Activated CD4-positive, alpha-beta T cell treated with anti-CD3 and anti-CD28 coated beads for 48 hours (primary cell): ENCODE measurements around the gene SLC2A4RG.
"Not testable (repeated sequence)": the region's sequence is repeated elsewhere in the genome, so short reads cannot be mapped to it uniquely, and the experiment has no call there.

Experiments
- DNase-seq: peaks from one replicate; pipeline ENCODE4 v3.0.0-alpha.2; 2020

SLC2A4RG gene

DNA sequence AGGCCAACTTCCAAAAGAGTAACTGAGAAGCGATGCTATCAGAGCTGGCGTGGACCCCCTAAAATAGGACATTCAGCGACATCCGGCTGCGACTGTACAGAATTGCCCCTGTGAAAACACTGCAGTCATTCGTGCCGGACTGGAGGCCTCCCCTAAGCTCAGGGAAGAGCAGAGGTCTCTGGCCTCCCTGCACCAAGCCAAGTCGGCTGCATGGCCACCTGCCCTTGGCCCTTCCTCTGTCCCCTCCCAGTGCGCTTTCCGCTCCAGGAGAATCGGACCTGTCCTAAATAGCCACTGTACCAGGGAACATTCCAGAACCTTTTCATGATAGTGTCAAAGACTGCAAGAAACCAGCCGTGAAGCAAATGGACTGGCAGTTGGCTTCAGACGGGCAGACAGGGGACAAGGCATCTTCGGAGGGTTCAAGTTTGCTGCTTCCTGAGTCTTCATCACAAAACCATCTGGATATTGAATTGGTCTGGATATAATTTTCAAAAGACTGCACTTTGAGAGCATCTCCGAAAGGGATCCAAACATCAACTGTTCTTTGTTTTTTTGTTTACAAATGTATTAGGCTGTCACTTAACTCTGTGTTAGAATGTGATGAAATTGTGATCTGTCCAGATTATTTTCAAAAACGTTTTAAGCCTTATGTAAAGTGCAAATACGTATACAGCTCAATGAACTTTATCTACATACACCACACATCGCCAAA, 16.5 kb downstream of the SLC2A4RG start:
- DNase-seq, result no peak

- no peak for DNase-seq
Measured at GRCh38 chr20:63756648-63756991, 17.0 kb downstream of the SLC2A4RG start.

DNA sequence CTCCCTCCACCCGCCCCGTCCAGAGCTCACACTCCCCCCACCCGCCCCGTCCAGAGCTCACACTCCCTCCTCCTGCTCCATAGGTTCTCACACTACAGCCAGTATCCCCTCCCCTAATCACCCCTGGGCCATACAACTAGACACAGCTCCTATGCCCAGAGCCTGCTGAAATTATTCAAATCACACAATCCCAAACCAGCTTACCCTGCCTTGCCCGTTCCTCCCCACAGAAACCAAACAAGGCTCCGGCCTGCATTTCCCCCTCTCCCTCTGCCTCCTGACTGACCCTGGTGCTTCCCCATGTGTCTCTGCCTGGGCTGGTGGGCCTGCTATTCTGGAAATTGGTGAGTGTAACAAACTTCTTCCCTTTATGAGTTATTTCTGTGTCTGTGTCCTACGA, 18.6 kb downstream of the SLC2A4RG start:
- DNase-seq, result no peak

DNA sequence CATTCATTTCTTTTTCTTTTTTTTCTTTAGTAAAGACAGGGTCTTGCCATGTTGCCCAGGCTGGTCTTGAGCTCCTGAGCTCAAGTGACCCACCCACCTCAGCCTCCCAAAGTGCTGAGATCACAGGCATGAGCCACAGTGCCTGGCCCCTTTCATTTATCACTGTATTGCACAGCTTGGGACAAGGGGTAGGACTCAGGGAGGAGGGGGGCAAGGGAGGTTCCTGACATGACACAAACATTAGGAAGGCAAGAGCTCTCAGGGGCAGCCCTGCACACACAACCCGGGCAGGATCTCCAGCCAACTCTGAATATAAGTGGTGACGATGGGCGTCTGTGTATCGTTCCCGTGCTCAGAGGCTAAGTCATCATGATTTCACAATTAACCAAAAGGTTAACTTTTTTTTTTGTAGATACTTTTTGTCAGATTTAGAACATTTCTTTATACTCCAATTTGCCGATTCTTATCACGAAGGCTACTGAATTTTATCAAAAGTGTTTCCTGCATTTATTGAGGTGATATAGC, 19.9 kb downstream of the SLC2A4RG start:
- no peak for DNase-seq

DNA sequence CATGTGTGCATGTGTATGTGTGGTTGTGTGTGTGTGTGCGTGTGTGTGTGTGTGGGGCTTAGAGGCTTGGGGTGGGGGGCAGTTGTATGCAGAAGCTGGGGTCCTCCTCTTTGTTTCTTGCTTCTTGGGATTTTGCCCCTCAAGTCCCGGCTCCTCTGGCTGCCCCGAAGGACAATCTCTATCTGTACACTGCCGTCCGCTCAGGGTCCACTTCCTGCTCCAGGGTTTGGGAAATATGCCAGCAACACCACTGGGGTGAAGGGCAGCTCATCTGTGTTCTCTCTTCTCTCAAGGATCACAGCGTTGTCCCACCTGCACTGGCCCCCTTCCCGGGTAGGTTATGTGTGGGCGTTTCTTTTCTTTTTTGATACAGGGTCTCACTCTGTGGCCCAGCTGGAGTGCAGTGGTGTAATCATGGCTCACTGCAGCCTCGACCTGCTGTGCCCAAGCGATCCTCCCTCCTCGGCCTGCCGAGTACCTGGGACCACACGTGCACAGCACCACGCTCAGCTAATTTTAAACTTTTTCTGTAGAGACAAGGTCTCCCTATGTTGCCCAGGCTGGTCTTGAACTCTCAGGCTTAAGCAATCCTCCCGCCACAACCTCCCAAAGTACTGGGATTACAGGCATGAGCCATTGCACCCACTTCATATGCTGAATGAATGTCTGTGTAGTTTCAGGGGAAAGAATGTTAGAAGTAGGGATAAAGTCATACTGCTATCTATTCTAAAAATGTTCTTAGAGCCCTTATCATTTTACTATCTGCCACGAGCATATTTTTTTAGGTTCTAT, 25.7 kb downstream of the SLC2A4RG start:
- no peak for DNase-seq

- no peak for DNase-seq
Measured at GRCh38 chr20:63765902-63766301, 26.3 kb downstream of the SLC2A4RG start.

DNA sequence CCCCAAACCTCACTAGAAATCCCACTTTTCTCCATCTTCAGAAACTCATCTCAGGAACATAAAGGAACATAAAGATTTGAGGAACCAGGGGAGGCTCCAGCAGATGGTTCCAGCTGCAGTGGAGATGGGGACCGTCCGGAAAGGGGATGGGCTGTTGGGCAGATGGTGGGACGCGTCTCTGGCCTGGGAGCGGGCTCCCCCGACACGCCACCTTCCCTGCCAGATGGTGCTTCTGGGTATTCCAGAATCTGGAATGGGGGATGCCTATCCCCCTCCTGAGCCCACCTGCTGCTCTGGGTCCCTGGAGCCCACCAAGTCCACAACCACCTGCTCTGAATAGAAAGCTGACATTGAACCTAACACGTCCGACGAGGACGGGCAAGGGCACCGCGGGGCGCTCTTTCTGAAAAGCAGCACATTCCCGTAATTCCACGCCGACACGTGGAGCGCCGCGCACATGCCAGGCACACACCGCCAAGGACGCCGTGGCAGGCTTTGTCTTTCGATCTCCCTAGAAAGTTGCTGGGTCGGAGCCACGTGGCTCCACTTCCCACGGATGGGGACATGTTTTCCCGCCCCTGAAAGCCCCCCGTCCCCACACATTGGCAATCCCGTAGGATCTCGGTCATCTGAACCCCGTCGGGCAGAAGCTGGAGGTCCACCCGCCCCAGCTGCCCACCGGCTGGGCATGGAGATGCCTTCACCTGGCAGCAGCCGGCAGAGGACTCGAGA, 27.3 kb downstream of the SLC2A4RG start:
- DNase-seq, result no peak

DNA sequence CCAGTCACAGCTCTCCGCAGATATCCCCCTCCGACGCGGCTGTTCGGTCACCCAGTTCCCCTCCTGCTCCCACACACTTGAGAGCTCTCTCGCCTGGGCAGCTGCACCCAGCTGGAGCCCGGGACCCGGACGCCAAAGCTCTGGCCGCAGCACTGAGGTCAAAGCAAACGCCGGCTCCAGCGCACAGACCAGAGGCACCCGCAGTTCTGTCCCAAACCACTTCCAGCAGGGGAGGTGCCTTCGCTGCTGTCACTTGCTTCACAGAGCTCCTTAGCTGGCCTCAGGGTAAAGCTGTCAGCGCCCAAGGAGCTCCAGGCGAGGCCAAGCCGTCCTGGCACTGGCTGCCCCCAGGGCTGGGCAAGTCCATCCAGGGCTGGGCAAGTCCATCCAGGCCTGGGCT, 27.9 kb downstream of the SLC2A4RG start:
- DNase-seq, result no peak

GRCh38 chr20:63767886-63768285, 28.3 kb downstream of the SLC2A4RG start:
- DNase-seq, result no peak

DNA sequence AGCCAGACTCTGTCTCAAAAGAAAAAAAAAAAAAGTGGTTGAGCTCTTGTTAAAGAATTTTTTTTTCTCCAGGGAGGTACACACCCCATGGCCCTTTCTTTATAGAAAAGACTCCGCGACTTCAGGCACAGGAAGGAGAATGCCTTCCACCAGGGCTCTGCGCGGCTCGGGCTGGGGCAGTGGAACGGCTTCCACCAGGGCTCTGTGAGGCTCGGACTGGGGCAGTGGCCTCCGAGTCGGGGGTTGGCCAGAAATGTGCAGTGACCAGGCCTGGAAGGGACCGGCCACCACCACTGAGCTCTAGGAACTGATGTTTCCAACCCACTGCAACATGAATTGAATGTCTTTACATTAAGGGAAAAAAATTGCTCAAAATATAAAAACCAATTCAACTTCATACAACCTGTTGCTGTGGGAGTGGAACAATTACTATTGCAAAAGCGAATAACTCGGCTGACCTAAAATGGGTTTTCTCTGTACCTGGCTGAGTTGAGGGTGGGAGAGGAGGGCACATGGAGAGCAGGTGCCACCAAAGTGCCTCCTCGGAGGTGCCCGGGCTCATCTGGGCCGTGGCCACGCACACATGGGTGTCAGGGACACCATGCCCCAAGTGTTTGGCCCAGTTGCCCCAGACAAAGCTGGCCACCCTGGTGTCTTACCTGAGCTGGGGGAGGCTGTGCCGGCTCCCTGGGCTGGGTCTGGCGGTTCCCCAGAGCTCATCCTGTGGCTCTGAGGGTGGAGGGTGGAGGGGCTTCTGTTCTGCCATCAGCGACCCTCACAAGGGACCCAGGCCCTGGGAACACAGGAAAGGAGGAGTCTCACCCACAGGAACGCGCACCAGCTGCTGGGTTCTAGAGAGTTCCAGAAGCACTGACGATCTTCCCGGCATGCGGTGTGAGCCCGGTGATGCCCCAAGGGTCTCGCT, 29.3 kb downstream of the SLC2A4RG start:
- DNase-seq, result no peak

DNA sequence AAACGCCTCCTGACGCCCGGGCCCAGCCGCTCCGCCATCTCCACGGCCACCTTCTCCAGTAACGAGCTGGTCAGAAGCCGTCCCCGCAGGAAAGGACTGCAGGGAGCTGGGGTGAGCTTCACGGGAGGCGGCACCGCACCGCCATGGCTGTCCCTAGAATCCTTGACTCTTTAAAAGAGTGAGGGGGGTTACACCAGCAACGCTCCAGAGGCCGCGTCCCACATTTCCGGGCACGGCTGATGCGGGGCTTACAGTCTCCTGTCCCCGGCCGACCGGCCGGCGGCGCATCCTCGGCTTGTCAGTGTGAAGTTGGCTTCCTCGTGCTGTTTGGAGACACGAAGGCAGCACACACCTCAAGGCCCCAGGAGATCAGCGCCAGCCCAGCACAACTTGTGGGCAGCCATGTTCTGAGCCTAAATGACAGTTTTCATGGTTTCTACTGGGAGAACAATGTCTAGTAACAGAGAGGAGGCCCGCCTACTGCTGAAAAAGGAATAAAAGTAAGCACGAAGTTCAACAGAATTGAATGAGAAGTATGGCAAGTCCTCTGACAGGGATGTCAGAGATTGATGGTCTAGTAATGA, 30.4 kb downstream of the SLC2A4RG start:
- DNase-seq, result no peak

DNA sequence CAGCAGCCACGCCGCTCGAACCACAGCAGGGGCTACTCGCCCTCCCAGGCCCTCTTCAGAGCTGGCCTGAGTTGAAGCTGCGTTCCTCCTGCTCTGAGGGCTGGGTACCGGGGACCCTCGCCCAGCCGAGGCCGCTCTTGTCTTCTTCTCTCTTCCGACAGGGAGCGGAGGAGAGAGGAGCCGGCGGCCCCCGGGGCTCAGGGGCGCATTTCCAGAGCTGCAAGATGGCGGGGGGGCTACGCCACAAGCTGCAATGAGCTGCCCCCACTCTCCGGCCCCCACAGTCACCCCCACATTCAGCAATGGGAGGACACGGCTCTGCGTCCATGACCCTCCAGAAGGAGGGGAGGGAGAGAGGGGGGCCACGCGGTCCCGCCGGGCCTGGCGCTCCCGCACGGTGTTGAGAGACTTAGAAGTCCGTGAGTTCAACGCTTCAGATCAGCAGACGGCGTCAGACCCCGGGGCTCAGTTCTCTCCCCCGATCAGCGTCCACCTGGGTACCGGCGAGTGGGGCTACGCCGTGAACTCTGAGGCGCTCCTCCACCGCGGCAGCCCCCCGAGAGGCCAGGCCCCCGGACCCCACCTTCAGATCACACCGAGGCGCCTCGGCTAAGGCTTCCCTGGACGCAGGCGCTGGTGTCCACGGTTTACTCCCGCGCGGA, 31.6 kb downstream of the SLC2A4RG start:
- no peak for DNase-seq

DNA sequence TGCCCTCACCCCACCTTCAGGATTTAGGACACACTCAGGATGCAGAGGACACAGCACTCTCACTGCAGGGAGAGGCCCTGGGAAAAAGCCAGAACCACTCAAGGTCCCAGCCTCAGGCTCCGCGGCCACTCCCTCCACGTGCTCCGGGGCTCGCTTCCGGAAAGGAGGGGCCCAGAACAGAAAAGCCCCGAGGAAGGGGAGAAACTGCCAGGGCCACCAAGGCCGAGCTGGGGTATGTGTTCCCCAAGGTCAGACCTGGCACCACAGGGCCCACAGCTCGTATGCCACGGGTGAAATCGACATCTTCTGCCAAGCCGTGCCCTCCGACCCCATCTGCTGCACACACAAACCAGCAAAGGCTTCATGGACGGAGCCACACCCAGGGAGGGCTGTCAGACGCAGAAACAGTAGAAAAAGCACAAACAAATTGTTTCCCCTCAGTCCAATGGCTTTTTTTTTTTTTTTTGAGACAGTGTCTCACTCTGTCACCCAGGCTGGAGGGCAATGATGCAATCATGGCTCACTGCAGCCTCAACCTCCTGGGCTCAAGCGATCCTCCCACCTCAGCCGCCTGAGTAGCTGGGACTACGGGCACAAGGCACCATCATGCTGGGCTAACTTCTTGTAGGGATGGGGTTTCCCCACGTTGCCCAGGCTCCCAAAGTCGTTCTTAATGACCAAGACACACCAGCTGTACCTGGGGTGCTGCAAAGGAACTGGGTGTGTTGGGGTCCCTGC, 33.4 kb downstream of the SLC2A4RG start:
- no peak for DNase-seq

GRCh38 chr20:63773571-63774241, 34.1 kb downstream of the SLC2A4RG start:
- no peak for DNase-seq

DNA sequence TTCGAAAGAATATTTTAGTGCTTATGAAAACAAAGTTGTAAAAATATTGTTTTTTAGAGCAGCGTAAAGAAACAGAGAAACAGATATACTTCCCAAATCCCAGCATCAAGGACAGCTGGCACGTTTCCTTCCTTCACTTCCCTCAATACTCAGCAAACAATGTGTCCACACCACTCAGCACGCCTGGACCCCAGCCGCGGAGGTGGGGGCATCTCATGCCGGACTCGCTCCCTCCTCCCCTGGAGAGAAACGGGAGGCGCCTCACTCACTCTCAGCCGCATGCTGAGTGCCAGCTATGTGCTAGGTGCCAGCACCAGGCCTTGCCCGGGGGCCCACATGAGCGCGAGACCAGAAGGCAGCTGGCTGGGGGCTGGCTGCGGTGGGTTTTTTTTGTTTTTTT, 34.7 kb downstream of the SLC2A4RG start:
- DNase-seq, result no peak

DNA sequence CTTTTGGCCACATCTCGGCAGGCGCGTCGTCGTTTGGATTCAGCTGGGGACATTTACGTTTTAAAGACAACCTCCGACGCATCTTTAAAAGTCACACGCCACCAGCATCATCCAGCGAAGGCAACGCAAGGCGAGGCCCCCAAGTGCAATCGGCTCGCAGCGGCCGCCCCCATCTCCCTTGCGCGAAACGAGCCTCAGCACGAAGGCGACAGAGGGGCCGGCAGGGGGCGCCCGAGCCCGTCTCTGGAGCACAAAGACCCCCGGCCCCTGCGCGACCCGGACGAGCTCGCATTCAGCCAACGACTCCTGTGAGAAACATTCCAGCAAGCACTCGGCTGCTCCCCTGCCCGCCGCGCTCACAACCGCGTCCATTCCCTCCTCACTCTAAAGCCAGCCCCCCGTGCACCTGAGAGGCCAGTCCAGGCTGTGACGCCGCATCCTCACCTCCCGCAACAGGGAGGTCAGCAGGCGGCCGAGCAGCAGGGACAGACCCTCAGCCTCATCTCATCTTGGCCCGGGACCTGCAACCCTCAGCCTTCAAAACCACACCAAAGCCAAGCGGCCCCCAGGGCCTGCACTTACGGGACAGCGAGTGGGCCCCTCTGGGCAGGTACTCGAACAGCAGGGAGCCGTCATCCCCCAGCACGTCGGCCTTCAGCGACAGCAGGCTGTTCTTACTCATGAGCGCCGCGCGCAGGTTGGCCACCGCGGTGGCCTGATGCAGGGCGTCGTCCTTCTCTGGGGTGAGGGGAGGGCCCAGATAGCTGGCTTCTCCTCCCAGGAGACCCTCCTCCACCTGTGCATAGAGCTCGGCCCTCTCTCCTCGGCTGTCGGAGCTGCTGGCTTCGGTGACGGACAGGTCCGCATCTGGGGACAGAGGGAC, 35.8 kb downstream of the SLC2A4RG start:
- peak; percentile 51 for DNase-seq

- not testable (repeated sequence) for DNase-seq
Measured at GRCh38 chr20:63776875-63777274, 37.3 kb downstream of the SLC2A4RG start.

GRCh38 chr20:63777614-63778013, 38.0 kb downstream of the SLC2A4RG start:
- no peak for DNase-seq
